ENCODE results near the gene SPEF2.

DNA sequence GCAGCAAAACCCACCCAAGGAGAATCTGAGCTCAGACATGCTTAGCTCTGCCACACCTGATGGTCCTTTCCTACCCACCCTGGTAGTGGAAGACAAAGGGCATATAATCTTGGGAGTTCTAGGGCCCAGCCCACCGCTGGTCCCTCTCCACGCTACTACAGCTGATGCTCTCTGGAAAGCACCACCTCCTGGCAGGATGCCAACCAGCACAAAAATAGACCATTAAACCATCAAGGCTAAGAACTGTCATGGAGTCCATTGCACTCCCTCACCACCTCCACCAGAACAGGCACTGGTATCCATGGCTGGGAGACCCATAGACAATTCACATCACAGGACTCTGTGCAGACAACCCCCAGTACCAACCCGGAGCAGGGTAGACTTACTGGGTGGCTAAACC lies 128.0 kb downstream of the SPEF2 start:
- TF ChIP-seq GATA3 (IDR thresholded peaks at IDR 0.05; ENCODE audit: low read depth, low read length): no peak
- TF ChIP-seq GATA2 (IDR thresholded peaks at IDR 0.05; ENCODE audit: low read depth, low read length): no peak

All from SH-SY5Y (cell line).